ENCODE data around the gene PCED1B.

Gene PCED1B

GRCh38 chr12:47082796-47083621 is 3.6 kb downstream of the PCED1B start:
- no peak; the same call in 2 of the 3 replicates for ATAC-seq
- TF ChIP-seq ZNF565 (CRISPR knock-in tag; conservative IDR thresholded peaks at IDR 0.05; ENCODE audit: low read depth), result no peak
- TF ChIP-seq ARNTL (CRISPR knock-in tag; IDR thresholded peaks at IDR 0.05; ENCODE audit: borderline replicate concordance, low read depth), result no peak
- no peak for TF ChIP-seq TSHZ2 (CRISPR knock-in tag; IDR thresholded peaks at IDR 0.05)
- no peak for TF ChIP-seq POU6F1 (CRISPR knock-in tag; IDR thresholded peaks at IDR 0.05; ENCODE audit: borderline replicate concordance, low read depth)
- TF ChIP-seq ZFP3 (CRISPR knock-in tag; IDR thresholded peaks at IDR 0.05), result peak; percentile 81; the same call in 1 of the 2 replicates
- no peak for TF ChIP-seq TOX (CRISPR knock-in tag; IDR thresholded peaks at IDR 0.05; ENCODE audit: borderline replicate concordance)
- TF ChIP-seq ISL1 (CRISPR knock-in tag; IDR thresholded peaks at IDR 0.05), result 0 out of 2 replicates have a peak, but pooled peaks have one; percentile 20
- TF ChIP-seq CREB5 (CRISPR knock-in tag; IDR thresholded peaks at IDR 0.05; ENCODE audit: low read depth), result no peak
- TF ChIP-seq ZFP30 (CRISPR knock-in tag; IDR thresholded peaks at IDR 0.05), result no peak
- TF ChIP-seq ZNF70 (CRISPR knock-in tag; IDR thresholded peaks at IDR 0.05), result no peak
- TF ChIP-seq ZNF8 (CRISPR knock-in tag; IDR thresholded peaks at IDR 0.05), result no peak
- TF ChIP-seq ESRRG (CRISPR knock-in tag; IDR thresholded peaks at IDR 0.05), result no peak
- no peak for TF ChIP-seq CSDC2 (CRISPR knock-in tag; IDR thresholded peaks at IDR 0.05)
- no peak for TF ChIP-seq PATZ1 (CRISPR knock-in tag; IDR thresholded peaks at IDR 0.05; ENCODE audit: borderline replicate concordance)
- TF ChIP-seq GLIS3 (CRISPR knock-in tag; IDR thresholded peaks at IDR 0.05), result no peak
- no peak for TF ChIP-seq CSRNP3 (CRISPR knock-in tag; IDR thresholded peaks at IDR 0.05)

GRCh38 chr12:47084172-47084571 is 4.8 kb downstream of the PCED1B start:
- ATAC-seq, result no peak
- TF ChIP-seq GLIS3 (CRISPR knock-in tag; IDR thresholded peaks at IDR 0.05) (no peak), PPARA (CRISPR knock-in tag; IDR thresholded peaks at IDR 0.05; ENCODE audit: borderline replicate concordance) (no peak), ZC3H10 (CRISPR knock-in tag; IDR thresholded peaks at IDR 0.05) (no peak), POU6F1 (CRISPR knock-in tag; IDR thresholded peaks at IDR 0.05; ENCODE audit: borderline replicate concordance, low read depth) (no peak), TOX (CRISPR knock-in tag; IDR thresholded peaks at IDR 0.05; ENCODE audit: borderline replicate concordance) (no peak), ZFP30 (CRISPR knock-in tag; IDR thresholded peaks at IDR 0.05) (no peak), OSR1 (CRISPR knock-in tag; IDR thresholded peaks at IDR 0.05) (no peak), RARB (CRISPR knock-in tag; IDR thresholded peaks at IDR 0.05) (no peak), TSHZ2 (CRISPR knock-in tag; IDR thresholded peaks at IDR 0.05) (no peak), ZFP3 (CRISPR knock-in tag; IDR thresholded peaks at IDR 0.05) (no peak), CSDC2 (CRISPR knock-in tag; IDR thresholded peaks at IDR 0.05) (no peak), ZNF8 (CRISPR knock-in tag; IDR thresholded peaks at IDR 0.05) (no peak), ZNF565 (CRISPR knock-in tag; conservative IDR thresholded peaks at IDR 0.05; ENCODE audit: low read depth) (no peak), ESRRG (CRISPR knock-in tag; IDR thresholded peaks at IDR 0.05) (no peak), ARNTL (CRISPR knock-in tag; IDR thresholded peaks at IDR 0.05; ENCODE audit: borderline replicate concordance, low read depth) (no peak), SNAI2 (CRISPR knock-in tag; IDR thresholded peaks at IDR 0.05) (no peak), CREB5 (CRISPR knock-in tag; IDR thresholded peaks at IDR 0.05; ENCODE audit: low read depth) (no peak)
